ENCODE measurements around the gene UBE2Z.
A peak's percentile ranks its signal among the peaks of the same experiment; 100 is the strongest.
"Not testable (repeated sequence)": the region's sequence is repeated elsewhere in the genome, so short reads cannot be mapped to it uniquely, and the experiment has no call there.

The UBE2Z gene

DNA sequence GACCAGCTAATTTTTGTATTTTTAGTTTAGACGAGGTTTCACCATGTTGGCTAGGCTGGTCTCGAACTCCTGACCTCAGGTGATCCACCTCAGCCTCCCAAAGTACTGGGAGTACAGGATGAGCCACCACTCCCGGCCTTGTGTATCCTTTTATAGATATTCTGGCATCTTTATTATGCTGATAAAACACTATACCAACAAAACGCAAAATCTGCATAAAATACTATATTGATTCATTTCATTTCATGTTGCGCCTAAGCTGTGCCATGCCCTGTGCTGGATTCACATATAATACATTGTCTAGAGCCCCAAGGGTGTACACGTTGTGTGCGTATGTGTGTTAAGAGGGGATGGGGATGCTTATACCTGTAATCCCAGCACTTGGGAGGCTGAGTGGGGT lies 3.8 kb upstream of the UBE2Z start:
- DNase-seq (ENCODE audit: low read depth), result no peak

DNA sequence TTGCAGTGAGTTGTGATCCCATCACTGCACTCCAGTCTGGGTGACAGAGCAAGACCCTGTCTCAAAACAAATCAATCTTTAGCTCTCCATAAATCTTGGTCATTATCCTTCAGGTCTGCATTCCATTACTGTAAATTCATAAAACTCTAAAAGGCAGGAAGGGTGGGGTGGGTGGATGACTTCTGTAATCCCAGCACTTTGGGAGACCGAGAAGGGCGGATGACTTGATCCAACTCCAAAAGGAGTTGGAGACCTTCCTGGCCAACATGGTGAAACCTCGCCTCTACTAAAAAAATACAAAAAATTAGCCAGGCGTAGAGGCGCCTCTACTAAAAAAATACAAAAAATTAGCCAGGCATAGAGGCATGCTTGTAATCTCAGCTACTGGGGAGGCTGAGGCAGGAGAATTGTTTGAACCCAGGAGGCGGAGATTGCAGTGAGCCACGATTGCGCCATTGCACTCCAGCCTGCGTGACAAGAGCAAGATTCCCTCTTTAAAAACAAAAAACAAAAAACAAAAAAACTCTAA lies 2.2 kb upstream of the UBE2Z start:
- no peak for DNase-seq (ENCODE audit: low read depth)

DNA sequence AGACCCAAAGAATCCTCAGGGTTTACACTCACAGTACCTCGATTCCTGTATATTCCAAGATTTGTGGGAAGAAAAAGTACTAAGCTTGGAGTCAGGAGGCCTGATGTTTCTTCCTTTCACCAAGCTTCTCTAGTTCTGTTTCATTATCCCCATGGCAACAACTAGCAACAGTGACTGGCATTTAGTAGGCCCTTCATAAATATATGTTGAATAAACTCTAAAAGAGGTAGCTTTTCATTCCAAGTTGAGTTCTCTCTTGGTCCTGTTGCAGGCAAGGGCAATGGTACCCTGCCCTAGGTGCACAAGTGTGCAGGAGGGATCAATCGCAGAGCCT lies 527 bp upstream of the UBE2Z start:
- peak; percentile 77 for DNase-seq (ENCODE audit: low read depth)

DNA sequence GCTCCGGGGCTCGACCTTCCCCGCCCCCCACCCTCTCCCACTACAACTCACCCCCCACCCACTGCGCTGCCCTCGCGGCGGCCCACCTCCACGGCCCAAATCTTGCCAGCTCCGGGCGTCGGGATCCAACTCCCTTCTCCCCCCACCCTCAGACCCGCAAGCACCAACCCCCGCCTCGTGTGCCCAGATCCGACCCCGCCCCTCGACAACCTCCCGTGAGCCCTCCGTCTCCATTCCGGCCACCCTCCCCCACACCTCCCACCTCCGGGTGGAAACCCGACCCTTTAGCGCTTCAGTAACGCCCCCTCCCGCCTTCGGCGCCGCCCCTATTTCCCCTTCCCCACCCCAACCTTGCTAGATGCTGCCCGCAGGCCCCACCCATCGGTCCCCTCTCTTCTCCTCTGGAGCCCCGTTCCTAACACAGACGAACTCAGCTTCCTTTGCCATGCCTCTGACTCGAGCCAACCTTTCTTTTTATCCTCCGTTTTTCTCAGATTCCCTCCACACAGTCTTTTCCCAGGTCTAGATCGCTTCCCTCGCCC lies 717 bp downstream of the UBE2Z start:
- DNase-seq (ENCODE audit: low read depth), result peak; percentile 86

DNA sequence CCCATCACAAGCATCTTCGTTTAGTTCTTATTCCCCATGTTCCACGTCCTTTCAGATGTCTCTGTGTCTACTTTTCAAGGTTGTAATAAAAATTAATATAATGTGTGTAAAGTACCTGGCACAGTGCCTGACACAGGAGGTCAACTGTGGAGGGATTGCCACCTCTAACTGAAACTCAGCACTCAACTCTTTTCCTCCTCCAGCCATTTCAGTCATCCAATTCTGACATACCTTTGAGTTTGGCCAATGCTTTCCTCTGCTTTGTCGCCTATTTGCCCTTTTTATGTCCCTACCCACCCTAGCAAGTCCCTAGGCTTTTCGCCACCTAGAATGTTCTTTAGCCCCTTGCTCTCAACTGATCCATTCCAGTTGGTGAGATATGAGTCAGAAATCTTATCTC lies 1.6 kb downstream of the UBE2Z start:
- DNase-seq (ENCODE audit: low read depth), result peak; percentile 39

DNA sequence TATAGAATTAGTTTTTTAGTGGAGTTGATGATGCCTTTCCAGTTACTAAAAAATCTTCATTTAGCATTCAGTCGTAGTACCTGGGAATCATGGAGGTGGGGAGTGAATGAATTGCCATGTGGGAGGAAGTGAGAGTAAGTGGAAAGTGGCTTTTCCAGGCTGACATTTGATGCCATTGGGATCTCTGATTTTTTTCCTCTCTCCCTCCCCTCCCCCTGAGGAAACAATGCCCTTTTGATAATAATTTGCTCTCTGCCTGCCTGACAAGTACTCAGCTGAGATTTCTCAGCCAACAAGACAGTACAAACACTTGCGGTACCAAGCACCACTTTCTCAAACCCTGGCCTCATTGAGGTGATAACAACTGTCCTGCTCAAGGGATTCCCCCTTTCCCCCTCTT lies 2.2 kb downstream of the UBE2Z start:
- DNase-seq (ENCODE audit: low read depth), result no peak

DNA sequence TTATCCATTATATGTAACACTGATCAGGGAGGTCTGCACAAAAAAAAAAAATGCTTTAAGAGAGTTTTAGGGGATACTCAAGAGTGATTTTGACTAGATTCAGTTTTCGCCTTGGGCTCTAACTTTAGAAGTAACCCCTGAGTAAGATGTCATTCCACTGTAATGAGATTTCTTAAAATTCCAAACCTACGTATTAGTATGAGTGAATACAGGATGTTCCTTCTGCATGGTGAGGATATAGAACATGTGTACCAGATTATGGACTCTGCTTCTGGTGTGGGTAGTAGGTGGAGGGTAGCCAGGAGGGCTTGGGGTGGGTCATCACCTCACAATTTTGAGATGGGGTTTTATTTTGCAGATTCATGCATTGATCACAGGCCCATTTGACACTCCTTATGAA lies 4.3 kb downstream of the UBE2Z start:
- DNase-seq (ENCODE audit: low read depth), result no peak

DNA sequence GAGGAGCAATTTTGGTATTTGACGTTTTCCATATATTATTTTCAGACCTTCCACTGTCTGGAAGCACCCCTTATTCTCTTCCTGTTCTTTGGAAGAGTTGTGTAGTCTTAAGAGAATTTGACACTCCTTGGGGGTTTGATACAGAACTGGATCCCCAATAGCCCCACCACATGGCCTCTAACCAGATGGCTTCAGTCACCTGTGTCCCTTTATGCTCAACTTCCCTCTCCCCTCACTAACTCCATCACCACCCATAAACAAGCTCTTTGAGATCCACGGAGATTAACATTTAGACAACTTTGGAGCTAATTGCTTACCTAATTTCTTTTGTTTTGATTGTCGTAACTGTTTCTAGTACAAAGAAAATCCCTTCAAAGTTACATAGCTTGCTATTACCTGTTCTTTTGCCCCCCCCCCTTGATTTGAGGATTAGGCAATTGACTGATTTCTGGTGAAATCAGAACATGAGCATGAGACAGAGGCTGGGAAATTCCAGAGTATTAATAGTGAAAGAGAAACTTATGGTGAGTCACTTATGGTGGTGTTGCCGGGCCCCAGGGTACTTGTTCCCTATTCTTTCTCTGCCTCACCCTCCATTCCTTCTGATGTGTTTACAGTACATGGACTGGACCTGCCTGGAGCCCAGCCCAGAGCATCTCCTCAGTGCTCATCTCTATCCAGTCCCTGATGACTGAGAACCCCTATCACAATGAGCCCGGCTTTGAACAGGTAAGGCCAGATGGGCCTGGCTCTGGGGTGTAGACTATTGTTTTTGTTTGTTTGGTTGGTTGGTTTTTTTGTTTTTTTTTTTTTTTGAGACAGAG lies 7.5 kb downstream of the UBE2Z start:
- peak; percentile 96 for DNase-seq (ENCODE audit: low read depth)

DNA sequence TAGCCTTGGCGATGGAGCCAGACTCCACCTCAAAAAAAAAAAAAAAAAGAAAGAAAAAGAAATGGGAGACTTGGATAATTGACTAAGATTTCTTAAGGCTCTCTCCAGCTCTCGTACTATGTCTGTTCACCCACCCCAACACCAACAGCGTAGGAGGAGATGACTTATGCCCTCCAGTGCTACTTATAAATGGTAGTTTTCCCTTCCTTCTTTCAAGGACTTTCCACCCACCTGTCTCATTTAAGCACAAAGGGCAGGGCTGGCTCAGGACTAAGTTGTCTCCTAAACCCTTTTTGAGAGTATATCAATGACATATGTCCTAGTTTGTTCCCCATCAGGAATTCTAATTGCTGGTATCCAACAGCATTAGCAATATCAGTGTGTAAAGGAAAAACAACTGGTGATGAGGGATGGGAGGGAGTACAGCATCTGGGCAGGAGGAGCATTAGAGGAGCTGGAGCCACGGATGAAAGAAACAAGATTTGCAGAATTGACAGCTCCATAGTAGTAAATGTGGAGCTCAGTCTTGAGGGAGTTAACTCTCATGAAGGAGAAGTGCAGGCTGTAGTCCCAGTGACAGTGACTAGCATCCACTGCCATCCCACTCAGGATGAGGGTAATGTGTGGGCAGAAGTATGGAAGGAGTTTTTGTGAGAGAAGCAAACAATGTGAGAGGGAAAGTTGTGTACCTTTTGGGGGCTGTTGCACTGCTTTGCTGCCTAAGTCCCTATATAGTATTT lies 17.2 kb downstream of the UBE2Z start:
- no peak for DNase-seq (ENCODE audit: low read depth)

DNA sequence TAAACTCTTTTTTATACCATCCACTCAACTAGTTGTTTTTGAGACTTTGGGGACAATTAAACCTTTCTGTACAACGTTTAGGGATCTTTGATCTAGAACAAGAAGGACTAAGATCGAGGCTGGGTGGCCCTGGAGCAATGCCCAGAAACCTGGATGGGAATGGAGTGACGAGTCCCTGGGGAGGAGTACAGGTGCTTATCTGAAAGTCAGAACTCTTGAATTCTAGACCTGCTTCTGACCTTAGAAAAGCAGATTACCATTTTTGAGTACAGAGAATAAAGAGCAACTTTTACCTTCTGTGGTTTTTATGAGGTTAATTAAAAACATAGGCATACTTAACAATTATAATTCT lies 17.8 kb downstream of the UBE2Z start:
- DNase-seq (ENCODE audit: low read depth), result no peak

DNA sequence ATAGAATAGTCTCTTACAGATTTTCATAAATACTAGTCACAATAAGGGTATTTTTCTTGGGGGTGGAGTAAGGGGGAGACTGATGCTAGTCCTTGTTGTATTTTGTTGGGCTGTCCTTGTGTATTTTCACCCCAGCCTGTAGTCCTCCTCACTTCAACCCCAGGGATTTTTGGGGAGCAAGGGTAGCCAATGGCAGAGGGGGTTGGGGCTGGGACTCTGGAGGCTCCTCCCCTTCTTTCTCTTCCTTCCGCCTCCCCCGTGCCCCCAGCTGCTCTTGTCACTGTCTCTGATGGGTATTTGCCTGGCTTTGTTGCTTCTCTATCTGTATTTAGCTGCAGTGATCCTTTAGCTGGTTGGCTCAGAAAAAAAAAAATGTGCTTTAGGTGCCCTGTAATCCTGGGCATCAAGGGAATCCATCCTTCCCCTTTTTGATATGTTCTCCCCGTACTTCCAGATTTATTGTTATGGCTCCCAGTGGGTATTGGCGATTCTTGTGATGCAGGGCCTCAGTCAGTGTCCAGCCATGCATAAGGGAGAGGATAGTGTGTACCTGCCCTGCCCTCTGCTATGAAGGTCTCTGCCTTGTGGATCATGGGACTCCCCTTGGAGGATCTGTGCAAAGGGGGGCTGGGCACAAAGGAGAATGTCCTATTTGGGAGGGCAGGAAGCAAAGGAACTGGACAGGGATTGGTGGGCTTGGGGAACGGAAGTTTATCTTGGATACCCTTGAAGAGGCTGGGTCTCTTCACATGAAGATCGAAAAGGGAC lies 20.0 kb downstream of the UBE2Z start:
- no peak for DNase-seq (ENCODE audit: low read depth)

DNA sequence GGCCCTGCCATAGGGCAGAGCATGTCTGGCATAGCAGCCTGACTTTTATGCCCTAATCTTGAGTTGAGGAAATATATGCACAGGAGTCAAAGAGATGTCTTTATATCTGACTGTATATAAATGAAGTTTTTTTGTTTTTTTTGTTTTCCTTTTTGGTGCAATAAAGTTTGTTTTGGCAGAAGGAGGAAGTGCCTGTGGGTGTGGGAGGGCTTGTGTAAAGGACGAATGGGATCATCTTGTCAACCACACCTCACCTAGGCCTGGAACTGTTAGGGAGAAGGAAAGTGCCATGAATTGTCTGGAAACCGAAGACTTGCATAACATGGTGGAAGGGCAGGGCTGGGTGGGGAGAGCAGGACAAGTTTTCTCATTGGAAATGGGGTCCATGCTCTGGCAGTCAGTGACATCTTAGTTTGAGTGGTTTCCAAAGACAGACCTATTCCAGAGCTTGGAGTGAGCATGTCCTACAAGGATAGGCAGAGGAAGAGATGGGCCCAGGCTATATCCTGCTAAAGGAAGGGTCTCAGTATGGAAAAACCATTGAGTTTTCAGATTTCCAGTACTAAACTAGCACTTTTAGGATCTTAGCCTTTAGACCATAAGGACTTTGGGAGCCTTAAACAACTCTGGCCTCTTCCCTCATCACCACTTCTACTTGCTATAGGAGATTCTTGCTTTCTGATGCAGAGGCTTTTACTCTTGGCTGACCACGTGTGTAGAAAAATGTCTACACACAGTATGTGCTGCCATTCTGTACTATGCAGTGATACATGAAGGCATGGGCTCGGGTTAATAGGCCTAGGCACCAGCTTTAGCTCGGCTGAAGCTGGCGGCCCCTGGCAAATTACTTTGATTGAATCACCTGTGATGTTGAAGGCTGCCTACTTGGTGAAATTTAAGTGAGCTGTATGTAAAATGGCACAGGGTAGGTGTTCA lies 20.9 kb downstream of the UBE2Z start:
- peak; percentile 25 for DNase-seq (ENCODE audit: low read depth)

DNA sequence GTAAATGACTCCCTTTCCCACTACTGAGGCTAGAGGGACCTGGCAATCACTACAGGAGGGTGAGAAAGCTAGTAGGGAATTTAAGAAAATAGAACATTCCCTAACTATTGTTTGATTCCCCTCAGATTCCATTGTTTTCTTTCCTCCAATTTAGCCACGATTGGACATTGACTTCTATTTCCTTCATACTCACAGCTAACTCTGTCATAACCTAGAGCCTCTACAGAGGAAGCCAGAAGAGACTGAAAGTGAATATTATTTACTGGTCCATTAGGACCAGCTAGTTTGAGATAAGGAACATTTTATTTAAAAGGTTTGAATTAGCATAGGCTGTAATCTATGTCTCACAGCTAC lies 21.6 kb downstream of the UBE2Z start:
- no peak for DNase-seq (ENCODE audit: low read depth)

DNA sequence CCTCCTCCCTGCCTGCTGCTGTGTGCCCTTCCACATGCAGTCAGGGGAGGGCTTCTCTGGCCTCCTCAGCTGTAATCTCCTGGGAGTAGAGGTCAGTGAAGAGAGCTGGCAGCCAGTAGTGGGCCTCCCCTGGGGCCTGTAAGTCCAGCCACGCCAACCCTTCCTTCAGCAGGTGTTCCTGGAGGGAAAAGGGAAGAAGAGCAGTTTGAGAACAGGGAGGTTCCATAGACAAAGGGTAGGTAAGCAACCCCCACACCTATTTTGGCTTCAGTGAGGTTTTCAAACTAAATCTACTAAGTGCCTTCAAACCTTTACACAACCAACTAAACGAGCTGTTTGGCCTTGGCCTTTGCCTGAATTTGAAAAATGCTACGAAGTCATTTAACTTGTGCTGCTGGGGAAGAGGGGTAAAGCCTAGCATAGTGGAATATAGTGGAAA lies 22.2 kb downstream of the UBE2Z start:
- no peak for DNase-seq (ENCODE audit: low read depth)

DNA sequence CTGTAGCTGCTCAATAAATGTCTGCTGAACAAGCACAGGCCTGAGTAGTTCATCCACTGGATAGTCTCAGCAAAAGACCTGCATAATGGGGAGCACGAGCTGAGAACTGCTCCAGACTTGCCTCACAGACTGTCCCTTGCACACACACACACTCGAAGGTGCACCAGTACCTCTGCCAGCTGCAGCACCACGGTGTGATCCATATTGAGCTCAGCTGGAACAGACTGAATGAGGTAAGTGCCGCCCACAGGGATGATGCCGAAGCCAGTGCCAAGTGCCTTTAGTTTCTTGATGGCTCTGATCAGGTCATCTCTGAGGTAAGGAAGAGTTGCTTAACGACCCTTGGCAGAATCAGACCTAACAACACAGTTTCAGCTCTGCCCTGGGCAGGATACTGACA lies 24.8 kb downstream of the UBE2Z start:
- DNase-seq (ENCODE audit: low read depth), result no peak

DNA sequence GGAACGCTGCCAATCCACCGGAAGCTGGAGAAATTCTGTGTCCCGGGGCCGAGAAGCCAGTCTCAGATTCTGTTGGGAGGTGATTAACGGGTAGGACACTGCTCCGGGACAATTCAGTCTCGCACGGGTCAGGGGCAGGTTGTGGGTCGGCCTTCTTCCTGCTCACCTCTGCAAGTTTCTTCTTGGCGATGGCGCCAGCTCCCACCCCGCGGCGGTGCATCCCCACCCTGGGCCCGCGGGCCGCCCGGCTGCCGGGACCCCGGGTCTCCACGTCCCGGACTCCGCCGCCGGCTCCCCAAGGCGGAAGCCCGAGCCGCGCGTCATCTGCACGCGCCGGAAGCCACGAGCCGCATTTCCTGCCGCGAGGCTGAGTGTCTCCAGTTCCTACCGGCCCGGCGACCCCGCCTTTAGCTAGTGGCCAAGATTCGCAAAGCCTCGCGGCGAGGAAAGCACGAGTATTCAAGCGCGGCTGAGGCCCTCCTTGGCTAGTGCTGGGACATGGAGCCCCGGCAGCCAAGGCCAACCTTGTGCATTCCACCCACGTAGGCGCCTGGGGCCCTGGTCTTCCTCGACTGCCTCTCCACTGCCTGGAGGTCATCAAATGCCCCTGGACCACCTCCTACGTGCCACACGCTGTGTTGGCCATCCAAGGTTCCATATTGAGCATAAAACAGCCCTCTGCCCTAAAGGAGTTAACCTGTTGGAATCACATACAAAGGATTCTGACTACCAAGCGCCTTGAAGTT lies 36.5 kb downstream of the UBE2Z start, which contains the start of gene SNF8:
Gene SNF8, minus strand, starts transcription at position 328 of the 746 bp plus-strand sequence. Its CDS starts 108 bp downstream, at position 220.
- DNase-seq (ENCODE audit: low read depth), result peak; percentile 92

DNA sequence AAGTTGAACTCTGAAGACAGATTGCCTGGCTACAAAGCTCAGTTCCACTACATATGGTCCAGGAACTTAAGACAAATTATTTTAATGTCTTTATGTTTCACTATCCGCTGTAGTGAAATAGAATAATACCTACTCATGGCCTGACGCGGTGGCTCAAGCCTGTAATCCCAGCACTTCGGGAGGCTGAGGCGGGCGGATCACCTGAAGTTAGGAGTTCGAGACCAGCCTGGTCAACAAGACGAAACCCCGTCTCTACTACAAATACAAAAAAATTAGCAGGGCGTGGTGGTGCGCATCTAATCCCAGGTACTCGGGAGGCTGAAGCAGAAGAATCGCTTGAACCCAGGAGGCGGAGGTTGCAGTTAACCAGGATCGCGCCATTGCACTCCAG lies 37.0 kb downstream of the UBE2Z start:
- DNase-seq (ENCODE audit: low read depth), result not testable (repeated sequence)

DNA sequence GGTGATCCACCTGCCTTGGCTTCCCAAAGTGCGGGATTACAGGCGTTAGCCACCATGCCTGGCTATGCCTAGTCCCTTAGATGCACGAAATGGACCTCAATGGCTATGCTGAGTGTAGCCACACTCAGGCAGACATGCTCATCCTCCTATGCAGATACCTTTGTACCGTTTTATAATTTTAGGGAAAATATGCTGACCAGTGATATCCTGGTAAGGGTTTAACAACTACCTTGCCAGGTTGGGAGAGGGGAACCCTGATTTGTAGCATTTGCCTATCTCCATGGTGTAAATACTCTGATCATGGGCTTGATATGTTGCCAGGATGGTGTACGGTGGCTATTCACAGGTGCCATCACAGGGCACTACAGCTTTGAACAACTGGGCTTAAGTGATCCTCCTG lies 43.4 kb downstream of the UBE2Z start:
- DNase-seq (ENCODE audit: low read depth), result no peak

DNA sequence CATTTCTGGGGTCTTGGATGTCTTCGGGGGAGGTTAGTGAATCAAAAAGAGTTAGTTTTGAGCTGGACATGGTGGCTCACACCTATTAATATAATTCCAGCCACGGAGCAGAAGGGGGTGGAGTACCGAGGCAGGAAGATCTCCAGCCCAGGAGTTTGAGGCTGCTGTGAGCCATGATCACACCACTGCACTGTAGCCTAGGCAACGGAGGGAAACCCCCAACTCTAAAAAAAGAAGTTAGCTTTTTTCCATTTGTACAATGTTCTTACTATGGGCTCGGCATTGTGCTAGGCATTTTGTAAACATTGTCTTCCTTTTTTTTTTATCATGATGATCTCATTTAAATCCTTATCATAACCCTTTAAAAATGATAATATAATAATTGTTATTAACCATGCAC lies 44.7 kb downstream of the UBE2Z start:
- no peak for DNase-seq (ENCODE audit: low read depth)

DNA sequence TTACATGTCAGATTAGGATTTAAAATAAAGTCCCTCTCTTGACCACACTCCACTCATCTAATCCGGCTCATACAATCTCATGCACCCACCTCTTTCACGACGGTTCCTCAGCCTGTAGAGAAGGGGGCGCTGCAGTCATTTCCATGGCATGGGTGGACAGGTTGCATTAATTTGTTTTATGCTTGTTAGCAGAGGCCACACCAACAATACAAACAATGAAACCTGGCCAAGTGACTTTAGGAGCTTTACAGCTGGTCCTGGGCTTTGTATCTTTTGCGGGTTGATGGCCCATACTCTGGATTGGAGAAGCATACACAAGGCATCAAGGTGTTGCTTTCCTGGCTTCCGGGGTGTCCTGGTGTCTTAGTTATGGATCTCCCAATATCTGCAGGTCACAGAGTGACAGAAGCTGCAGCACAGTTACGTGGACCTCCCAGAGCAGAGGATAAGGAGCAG lies 46.1 kb downstream of the UBE2Z start:
- DNase-seq (ENCODE audit: low read depth), result peak; percentile 71

Measured in iris pigment epithelial cell (primary cell).